ENCODE data around the gene CRYBA2.

DNA sequence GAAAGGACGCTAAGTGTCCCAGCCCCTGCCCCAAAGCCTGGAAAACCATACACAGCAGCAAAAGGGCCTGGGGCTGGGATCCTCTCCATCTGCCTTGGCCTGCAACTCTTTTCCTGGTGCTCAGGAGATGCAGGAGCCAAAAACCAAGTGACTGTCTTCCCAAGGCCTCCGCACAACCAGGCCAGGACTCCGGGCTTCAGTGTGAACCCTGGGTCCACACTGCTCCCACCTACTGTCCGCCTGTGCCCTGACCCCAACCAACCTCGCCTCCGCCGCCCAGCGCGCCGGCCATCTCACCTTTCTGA is 9.3 kb downstream of the CRYBA2 start:
- TF ChIP-seq, protein P1, sequence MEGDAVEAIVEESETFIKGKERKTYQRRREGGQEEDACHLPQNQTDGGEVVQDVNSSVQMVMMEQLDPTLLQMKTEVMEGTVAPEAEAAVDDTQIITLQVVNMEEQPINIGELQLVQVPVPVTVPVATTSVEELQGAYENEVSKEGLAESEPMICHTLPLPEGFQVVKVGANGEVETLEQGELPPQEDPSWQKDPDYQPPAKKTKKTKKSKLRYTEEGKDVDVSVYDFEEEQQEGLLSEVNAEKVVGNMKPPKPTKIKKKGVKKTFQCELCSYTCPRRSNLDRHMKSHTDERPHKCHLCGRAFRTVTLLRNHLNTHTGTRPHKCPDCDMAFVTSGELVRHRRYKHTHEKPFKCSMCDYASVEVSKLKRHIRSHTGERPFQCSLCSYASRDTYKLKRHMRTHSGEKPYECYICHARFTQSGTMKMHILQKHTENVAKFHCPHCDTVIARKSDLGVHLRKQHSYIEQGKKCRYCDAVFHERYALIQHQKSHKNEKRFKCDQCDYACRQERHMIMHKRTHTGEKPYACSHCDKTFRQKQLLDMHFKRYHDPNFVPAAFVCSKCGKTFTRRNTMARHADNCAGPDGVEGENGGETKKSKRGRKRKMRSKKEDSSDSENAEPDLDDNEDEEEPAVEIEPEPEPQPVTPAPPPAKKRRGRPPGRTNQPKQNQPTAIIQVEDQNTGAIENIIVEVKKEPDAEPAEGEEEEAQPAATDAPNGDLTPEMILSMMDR (conservative IDR thresholded peaks at IDR 0.05; ENCODE audit: low read depth in 2 of 2) = no peak
- TF ChIP-seq ZNF114 (CRISPR knock-in tag; IDR thresholded peaks at IDR 0.05) (no peak), STAT1 (IDR thresholded peaks at IDR 0.05; ENCODE audit: unreplicated experiment) (no peak), JUNB (IDR thresholded peaks at IDR 0.05; ENCODE audit: unreplicated experiment) (no peak), EZH2phosphoT487 (IDR thresholded peaks at IDR 0.05; ENCODE audit: unreplicated experiment) (no peak), POLR2AphosphoS5 (IDR thresholded peaks at IDR 0.05; ENCODE audit: low read depth) (no peak), EZH2 (IDR thresholded peaks at IDR 0.05; ENCODE audit: low read depth, unreplicated experiment) (no peak), ZNF331 (CRISPR knock-in tag; IDR thresholded peaks at IDR 0.05; ENCODE audit: low read depth) (no peak), CREB1 (CRISPR knock-in tag; IDR thresholded peaks at IDR 0.05; ENCODE audit: low read depth) (no peak)
- TF ChIP-seq, protein P2, sequence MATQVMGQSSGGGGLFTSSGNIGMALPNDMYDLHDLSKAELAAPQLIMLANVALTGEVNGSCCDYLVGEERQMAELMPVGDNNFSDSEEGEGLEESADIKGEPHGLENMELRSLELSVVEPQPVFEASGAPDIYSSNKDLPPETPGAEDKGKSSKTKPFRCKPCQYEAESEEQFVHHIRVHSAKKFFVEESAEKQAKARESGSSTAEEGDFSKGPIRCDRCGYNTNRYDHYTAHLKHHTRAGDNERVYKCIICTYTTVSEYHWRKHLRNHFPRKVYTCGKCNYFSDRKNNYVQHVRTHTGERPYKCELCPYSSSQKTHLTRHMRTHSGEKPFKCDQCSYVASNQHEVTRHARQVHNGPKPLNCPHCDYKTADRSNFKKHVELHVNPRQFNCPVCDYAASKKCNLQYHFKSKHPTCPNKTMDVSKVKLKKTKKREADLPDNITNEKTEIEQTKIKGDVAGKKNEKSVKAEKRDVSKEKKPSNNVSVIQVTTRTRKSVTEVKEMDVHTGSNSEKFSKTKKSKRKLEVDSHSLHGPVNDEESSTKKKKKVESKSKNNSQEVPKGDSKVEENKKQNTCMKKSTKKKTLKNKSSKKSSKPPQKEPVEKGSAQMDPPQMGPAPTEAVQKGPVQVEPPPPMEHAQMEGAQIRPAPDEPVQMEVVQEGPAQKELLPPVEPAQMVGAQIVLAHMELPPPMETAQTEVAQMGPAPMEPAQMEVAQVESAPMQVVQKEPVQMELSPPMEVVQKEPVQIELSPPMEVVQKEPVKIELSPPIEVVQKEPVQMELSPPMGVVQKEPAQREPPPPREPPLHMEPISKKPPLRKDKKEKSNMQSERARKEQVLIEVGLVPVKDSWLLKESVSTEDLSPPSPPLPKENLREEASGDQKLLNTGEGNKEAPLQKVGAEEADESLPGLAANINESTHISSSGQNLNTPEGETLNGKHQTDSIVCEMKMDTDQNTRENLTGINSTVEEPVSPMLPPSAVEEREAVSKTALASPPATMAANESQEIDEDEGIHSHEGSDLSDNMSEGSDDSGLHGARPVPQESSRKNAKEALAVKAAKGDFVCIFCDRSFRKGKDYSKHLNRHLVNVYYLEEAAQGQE (IDR thresholded peaks at IDR 0.05; ENCODE audit: unreplicated experiment) = no peak
